Calu3 (cell line): Measurements from ENCODE around the gene MR1. TPM values are rescaled to one million over a fixed set of nuclear protein-coding genes. Genes with fewer than 3 reads are reported as not detected.
A peak's percentile ranks its signal among the peaks of the same experiment; 100 is the strongest.

Experiments used
- BruUV-seq: library from RNA; stranded (reverse); fragments of 400-500 nt; replicated peaks from 2 replicates; lab custom pipeline; 2021; lab: Mats Ljungman, UMichigan
- CTCF ChIA-PET: fragments of 300-600 bp; sonication (Branson Sonifier 250); formaldehyde crosslinking; loops from one replicate; lab custom pipeline; 2022; ENCODE audit warnings: antibody characterized with exemption; lab: Charles Lee
- DNase-seq: peaks from one replicate; pipeline ENCODE4 v3.0.0; 2022
- H3K27ac Mint-ChIP-seq: one replicate; pipeline ENCODE4 v1.8.0; 2022; ENCODE audit warnings: mixed read lengths; ENCODE audit not compliant: unreplicated experiment
- H3K27me3 Mint-ChIP-seq: one replicate; pipeline ENCODE4 v1.8.0; 2022; ENCODE audit warnings: mixed read lengths; ENCODE audit not compliant: unreplicated experiment
- H3K36me3 Mint-ChIP-seq: one replicate; pipeline ENCODE4 v1.8.0; 2022; ENCODE audit warnings: mild to moderate bottlenecking, moderate library complexity, mixed read lengths; ENCODE audit not compliant: insufficient read depth, unreplicated experiment
- H3K4me1 Mint-ChIP-seq: one replicate; pipeline ENCODE4 v1.8.0; 2022; ENCODE audit warnings: mild to moderate bottlenecking, low read depth, mixed read lengths; ENCODE audit not compliant: unreplicated experiment
- H3K4me3 Mint-ChIP-seq: one replicate; pipeline ENCODE4 v1.8.0; 2022; ENCODE audit warnings: mild to moderate bottlenecking, low read depth, moderate library complexity, mixed read lengths; ENCODE audit not compliant: unreplicated experiment
- H3K9me3 Mint-ChIP-seq: one replicate; pipeline ENCODE4 v1.8.0; 2022; ENCODE audit warnings: low read depth, mixed read lengths; ENCODE audit not compliant: unreplicated experiment
- intact Hi-C: fragments of 100-400 bp; cut with micrococcal nuclease; formaldehyde crosslinking; loops from one replicate; pipeline ENCODE4 v1.10.0; 2022; ENCODE audit not compliant: unreplicated experiment
- total RNA-seq: library from RNA; stranded (reverse); gene quantifications from 2 replicates; pipeline ENCODE4 v1.2.3, GENCODE V29; 2022
- TF ChIP-seq, protein P1 (sequence below): fragments of 200-600 bp; IDR thresholded peaks from one replicate; pipeline ENCODE4 v1.8.0; 2022; ENCODE audit warnings: antibody characterized with exemption; ENCODE audit not compliant: unreplicated experiment

MR1 gene
- total RNA-seq, 1 experiment from 2014 or later: 10.0 TPM

DNA sequence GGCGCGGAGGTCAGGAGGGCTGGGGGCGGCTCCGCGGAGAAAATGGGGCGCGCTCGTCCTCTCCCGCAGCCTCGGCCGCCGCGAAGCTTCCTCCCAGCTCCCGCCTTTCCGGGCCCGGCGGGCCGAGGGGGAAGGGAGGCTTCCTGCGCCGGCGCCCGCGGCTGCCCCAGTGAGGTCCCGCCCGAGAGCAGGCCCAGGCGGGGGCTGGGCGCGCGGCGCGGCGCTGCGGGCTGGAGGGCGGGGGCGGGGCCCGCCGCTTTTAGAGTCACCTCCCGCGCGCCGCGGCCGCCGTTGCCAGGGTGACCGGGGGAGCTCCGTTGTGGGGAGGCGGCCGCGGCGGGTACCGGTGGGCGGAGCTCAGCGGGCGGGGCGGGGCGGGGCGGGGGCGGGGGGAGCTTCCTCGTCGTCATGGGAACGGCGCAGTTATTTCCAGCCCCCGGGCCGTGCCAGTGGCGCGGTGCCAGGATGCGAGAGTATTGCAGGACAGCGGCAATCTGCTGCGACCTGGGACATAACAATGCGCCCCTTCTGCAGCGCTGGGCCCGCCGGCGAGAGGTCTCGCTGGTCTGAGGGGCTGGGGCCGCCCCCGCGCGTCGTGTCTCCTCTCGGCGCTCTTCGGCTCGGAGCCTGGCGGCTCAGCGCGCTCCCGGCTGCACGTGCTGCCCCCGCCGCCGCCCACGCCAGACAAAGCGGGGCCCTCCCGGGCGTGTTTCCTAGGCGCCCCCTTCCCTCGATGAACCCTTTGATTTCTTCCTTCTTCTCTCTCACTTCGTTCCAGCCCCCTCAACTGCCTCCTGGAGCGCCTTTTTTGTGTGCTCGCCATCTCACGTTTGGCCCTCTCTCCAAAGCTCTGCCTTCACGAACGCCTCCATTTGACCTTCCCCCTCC is 71.6 kb downstream of the MR1 start:
- peak; percentile 96 for DNase-seq
- TF ChIP-seq, protein P1, sequence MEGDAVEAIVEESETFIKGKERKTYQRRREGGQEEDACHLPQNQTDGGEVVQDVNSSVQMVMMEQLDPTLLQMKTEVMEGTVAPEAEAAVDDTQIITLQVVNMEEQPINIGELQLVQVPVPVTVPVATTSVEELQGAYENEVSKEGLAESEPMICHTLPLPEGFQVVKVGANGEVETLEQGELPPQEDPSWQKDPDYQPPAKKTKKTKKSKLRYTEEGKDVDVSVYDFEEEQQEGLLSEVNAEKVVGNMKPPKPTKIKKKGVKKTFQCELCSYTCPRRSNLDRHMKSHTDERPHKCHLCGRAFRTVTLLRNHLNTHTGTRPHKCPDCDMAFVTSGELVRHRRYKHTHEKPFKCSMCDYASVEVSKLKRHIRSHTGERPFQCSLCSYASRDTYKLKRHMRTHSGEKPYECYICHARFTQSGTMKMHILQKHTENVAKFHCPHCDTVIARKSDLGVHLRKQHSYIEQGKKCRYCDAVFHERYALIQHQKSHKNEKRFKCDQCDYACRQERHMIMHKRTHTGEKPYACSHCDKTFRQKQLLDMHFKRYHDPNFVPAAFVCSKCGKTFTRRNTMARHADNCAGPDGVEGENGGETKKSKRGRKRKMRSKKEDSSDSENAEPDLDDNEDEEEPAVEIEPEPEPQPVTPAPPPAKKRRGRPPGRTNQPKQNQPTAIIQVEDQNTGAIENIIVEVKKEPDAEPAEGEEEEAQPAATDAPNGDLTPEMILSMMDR: no peak
- peaks cover 24% of the 10 kb centered on the region for H3K27me3 Mint-ChIP-seq
- peaks cover 21% of the 10 kb centered on the region for H3K36me3 Mint-ChIP-seq
- intact Hi-C loops: loop anchor here (2.0 kb wide), 1 partner anchor 15 kb away; no protein-coding TSS in a partner anchor
- H3K9me3 Mint-ChIP-seq: no peaks in the 10 kb centered on the region
- CTCF ChIA-PET: interaction anchor here (0.6 to 2.7 kb wide), 10 partner anchors 8 to 605 kb away, joined by 3 to 13 read pairs (median 6); no protein-coding TSS in a partner anchor
- peaks cover 43% of the 10 kb centered on the region for H3K4me1 Mint-ChIP-seq
- H3K4me3 Mint-ChIP-seq: peak overlapping the region; percentile 75
- H3K27ac Mint-ChIP-seq: peak overlapping the region; percentile 81
- no TSS peak for BruUV-seq

DNA sequence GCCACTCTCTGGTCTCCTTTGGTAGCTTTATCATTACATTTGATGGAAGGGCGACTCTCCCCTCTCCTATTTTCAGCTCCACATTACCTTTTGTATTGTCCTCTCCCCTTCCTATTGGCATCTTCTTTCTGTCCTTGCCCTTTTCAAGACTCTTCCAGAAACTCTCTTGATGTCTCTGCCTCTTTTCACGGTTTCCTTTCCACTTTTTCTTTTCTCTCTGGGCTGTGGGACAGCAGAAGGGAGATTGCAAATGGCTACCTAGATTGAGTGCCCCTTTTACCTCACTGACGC is 72.2 kb downstream of the MR1 start:
- H3K4me3 Mint-ChIP-seq: peak overlapping the region; percentile 75
- peaks cover 19% of the 10 kb centered on the region for H3K27me3 Mint-ChIP-seq
- no TSS peak for BruUV-seq
- DNase-seq: no peak
- intact Hi-C loops: no loop called here
- peaks cover 21% of the 10 kb centered on the region for H3K36me3 Mint-ChIP-seq
- H3K4me1 Mint-ChIP-seq: peaks cover 43% of the 10 kb centered on the region
- peak overlapping the region; percentile 81 for H3K27ac Mint-ChIP-seq
- CTCF ChIA-PET: interaction anchor here (2.7 kb wide), 1 partner anchor 36 kb away, joined by 13 read pairs; no protein-coding TSS in a partner anchor
- H3K9me3 Mint-ChIP-seq: no peaks in the 10 kb centered on the region
- TF ChIP-seq, protein P1: no peak

DNA sequence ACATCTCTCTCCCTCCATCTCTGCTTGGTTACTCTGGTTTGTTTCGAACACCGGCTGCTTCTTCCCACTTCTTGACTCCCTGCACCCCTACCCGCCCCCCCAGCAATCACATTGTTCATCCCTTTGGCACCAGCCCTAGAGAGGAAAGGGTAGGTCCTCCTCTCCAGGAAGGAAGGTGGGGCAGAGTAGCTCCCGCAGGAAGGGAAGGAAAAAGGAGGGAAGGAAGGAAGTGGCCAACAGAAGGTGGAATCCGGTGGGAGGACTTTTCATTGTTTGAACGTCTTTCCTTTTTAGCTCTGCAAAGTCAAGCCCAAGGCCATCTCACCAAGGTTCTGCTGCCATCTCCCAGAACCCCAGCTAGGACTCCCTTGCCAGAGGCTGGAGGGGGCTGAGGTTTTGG is 72.7 kb downstream of the MR1 start:
- intact Hi-C loops: no loop called here
- peak overlapping the region; percentile 81 for H3K27ac Mint-ChIP-seq
- no TSS peak for BruUV-seq

DNA sequence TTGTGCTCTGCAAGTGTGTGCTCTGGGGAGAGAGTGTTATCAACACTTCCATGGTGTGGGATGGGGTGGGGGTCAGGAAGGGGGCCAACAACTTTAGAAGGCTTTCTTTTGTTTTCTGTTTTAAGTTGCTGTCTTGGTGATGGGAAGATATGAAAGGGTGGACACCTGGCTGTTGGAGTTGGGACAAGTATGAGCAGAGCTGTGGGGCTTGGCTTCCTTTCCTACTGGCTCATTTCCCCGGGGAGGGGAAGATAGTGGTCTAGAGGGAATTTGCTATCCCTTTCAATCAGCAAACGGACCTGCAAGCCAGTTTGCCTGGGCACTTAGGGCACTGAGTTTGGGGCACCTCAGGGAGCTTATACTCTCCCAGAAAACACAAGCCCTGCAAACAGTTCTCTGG is 73.9 kb downstream of the MR1 start:
- H3K4me3 Mint-ChIP-seq: no peak overlapping the region
- CTCF ChIA-PET: interaction anchor here (1.2 kb wide), 1 partner anchor 16 kb away, joined by 3 read pairs; no protein-coding TSS in a partner anchor
- H3K27ac Mint-ChIP-seq: no peak overlapping the region
- H3K36me3 Mint-ChIP-seq: peaks cover 27% of the 10 kb centered on the region
- TF ChIP-seq, protein P1: no peak
- intact Hi-C loops: no loop called here
- no peak for DNase-seq
- H3K9me3 Mint-ChIP-seq: no peaks in the 10 kb centered on the region
- no TSS peak for BruUV-seq
- peaks cover 61% of the 10 kb centered on the region for H3K4me1 Mint-ChIP-seq
- H3K27me3 Mint-ChIP-seq: peaks cover 19% of the 10 kb centered on the region

More for the DNA sequence above, 72.7 kb downstream of the MR1 start:
- peaks cover 21% of the 10 kb centered on the region for H3K36me3 Mint-ChIP-seq
- H3K4me1 Mint-ChIP-seq: peaks cover 48% of the 10 kb centered on the region
- peaks cover 19% of the 10 kb centered on the region for H3K27me3 Mint-ChIP-seq
- peak overlapping the region; percentile 75 for H3K4me3 Mint-ChIP-seq
- CTCF ChIA-PET: interaction anchor here (0.7 to 2.7 kb wide), 2 partner anchors 29 to 35 kb away, joined by 3 to 13 read pairs; no protein-coding TSS in a partner anchor
- no peak for DNase-seq
- TF ChIP-seq, protein P1: no peak
- no peaks in the 10 kb centered on the region for H3K9me3 Mint-ChIP-seq
